Erythroblast (primary cell): ENCODE measurements around the gene GPX4.

Experiments used
- GATA1 ChIP-seq: IDR thresholded peaks from 2 replicates; pipeline ENCODE4 v1.6.1; 2011; ENCODE audit warnings: low read depth, mild to moderate bottlenecking, control low read depth, low read length, moderate library complexity
- POLR2A ChIP-seq: IDR thresholded peaks from 2 replicates; pipeline ENCODE4 v1.6.1; 2011; ENCODE audit warnings: mild to moderate bottlenecking, low read length

DNA sequence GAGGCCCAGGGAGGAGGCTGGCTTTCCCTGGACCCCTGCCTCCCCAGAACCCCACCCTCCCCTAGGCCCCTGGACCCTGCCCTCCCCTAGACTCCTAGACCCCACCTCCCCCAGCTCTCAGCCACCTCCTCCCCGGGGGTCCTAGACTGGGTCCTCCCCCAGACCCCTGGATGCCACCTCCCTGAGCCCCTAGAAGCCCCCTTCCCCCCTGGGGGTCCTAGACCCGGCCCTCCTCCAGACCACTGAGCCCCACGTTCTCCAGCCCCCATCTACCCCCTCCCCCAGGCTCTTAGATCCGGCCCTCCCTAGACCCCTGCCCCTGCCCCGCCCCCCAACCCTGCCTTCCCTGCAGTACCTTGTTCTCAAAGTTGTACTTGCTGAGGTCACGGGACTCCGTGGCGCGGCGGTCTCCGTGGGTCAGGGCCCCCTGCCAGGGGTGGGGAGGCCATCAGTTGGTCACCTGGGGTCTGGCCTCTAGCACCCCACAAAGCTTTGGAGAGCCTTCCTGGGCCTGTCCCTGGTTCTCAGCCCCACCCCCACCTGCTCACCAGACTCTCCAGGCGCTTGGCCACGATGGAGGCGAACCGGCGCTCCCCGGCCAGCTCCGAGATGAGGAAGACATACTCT is 8.0 kb downstream of the GPX4 start:
- TF ChIP-seq POLR2A (no peak), GATA1 (no peak)
